Mesenchymal stem cell (in vitro differentiated cells and primary cell): ENCODE data around the gene ZDHHC21.

ENCODE experiments used
- DNase-seq: peaks from one replicate; pipeline ENCODE4 v3.0.0-alpha.2; 2013
- H2AFZ ChIP-seq: one replicate; pipeline ENCODE4 v1.6.1; 2013; ENCODE audit warnings: low read depth, mild to moderate bottlenecking, control low read depth, inconsistent platforms, low read length, moderate library complexity
- H2AK5ac ChIP-seq: 2 replicates; pipeline ENCODE4 v1.6.1; 2013; ENCODE audit warnings: low read length, moderate library complexity, mild to moderate bottlenecking, inconsistent platforms; ENCODE audit not compliant: severe bottlenecking
- H2BK120ac ChIP-seq: one replicate; pipeline ENCODE4 v1.6.1; 2013; ENCODE audit warnings: low read depth, mild to moderate bottlenecking, inconsistent platforms, low read length, moderate library complexity
- H2BK12ac ChIP-seq, 2 experiments: one replicate each; pipeline ENCODE4 v1.6.1; 2013; ENCODE audit warnings: inconsistent platforms in 2 of 2, low read length in 2 of 2, mild to moderate bottlenecking in 2 of 2, moderate library complexity in 2 of 2, control low read depth in 1 of 2
- H2BK15ac ChIP-seq: one replicate; pipeline ENCODE4 v1.6.1; 2013; ENCODE audit warnings: mild to moderate bottlenecking, low read depth, inconsistent platforms; ENCODE audit not compliant: poor library complexity, severe bottlenecking
- H2BK5ac ChIP-seq: 2 replicates; pipeline ENCODE4 v1.6.1; 2013; ENCODE audit warnings: low read depth, mild to moderate bottlenecking, low read length, control low read depth, inconsistent platforms; ENCODE audit not compliant: poor library complexity, severe bottlenecking
- H3K14ac ChIP-seq, 2 experiments: one replicate each; pipeline ENCODE4 v1.6.1; 2013; ENCODE audit warnings: inconsistent platforms in 2 of 2, low read length in 2 of 2, control low read depth in 1 of 2, mild to moderate bottlenecking in 1 of 2, moderate library complexity in 1 of 2
- H3K18ac ChIP-seq, 2 experiments: one replicate each; pipeline ENCODE4 v1.6.1; 2013; ENCODE audit warnings: inconsistent platforms in 2 of 2, low read length in 2 of 2, control low read depth in 1 of 2, low read depth in 1 of 2, mild to moderate bottlenecking in 1 of 2
- H3K23ac ChIP-seq, 2 experiments: one replicate each; pipeline ENCODE4 v1.6.1; 2013; ENCODE audit warnings: inconsistent platforms in 2 of 2, low read length in 2 of 2, mild to moderate bottlenecking in 2 of 2, moderate library complexity in 2 of 2, control low read depth in 1 of 2
- H3K27ac ChIP-seq: 2 replicates; pipeline ENCODE4 v1.5.1; 2013; ENCODE audit warnings: mild to moderate bottlenecking, moderate library complexity, low read length, control low read depth, inconsistent platforms; ENCODE audit not compliant: poor library complexity, severe bottlenecking
- H3K27me3 ChIP-seq, 2 experiments: 2 replicates each; pipeline versions ENCODE4 v1.6.1 to v1.7.0; 2013; ENCODE audit warnings: low read length in 2 of 2, mild to moderate bottlenecking in 2 of 2, moderate library complexity in 2 of 2, control low read depth in 1 of 2, inconsistent platforms in 1 of 2; ENCODE audit not compliant: control insufficient read depth in 1 of 2, insufficient read depth in 1 of 2
- H3K36me3 ChIP-seq, 2 experiments: 2 replicates each; pipeline versions ENCODE4 v1.6.1 to v1.7.0; 2013; ENCODE audit warnings: low read length in 2 of 2, control low read depth in 1 of 2, inconsistent platforms in 1 of 2, low read depth in 1 of 2, mild to moderate bottlenecking in 1 of 2; ENCODE audit not compliant: insufficient read depth in 2 of 2, control insufficient read depth in 1 of 2
- H3K4ac ChIP-seq, 2 experiments: one replicate each; pipeline ENCODE4 v1.6.1; 2013; ENCODE audit warnings: inconsistent platforms in 2 of 2, low read length in 2 of 2, mild to moderate bottlenecking in 2 of 2, moderate library complexity in 2 of 2, control low read depth in 1 of 2, low read depth in 1 of 2
- H3K4me1 ChIP-seq: 2 replicates; pipeline ENCODE4 v1.6.1; 2013; ENCODE audit warnings: low read depth, low read length, control low read depth; ENCODE audit not compliant: control insufficient read depth, insufficient read depth
- H3K4me2 ChIP-seq: 2 replicates; pipeline ENCODE4 v1.6.1; 2013; ENCODE audit warnings: low read length, mild to moderate bottlenecking, inconsistent platforms; ENCODE audit not compliant: poor library complexity, severe bottlenecking
- H3K4me3 ChIP-seq, 2 experiments: 2 replicates each; pipeline versions ENCODE4 v1.5.1 to v1.7.0; 2013; ENCODE audit warnings: low read length in 2 of 2, mild to moderate bottlenecking in 2 of 2, control low read depth in 1 of 2, low read depth in 1 of 2; ENCODE audit not compliant: insufficient read depth in 1 of 2
- H3K79me1 ChIP-seq: replicated peaks from 2 replicates; pipeline ENCODE4 v1.6.1; 2013; ENCODE audit warnings: mild to moderate bottlenecking, control low read depth, low read length, inconsistent platforms; ENCODE audit not compliant: poor library complexity, severe bottlenecking
- H3K9ac ChIP-seq: 2 replicates; pipeline ENCODE4 v1.7.0; 2013; ENCODE audit warnings: mild to moderate bottlenecking, low read length, moderate library complexity
- H3K9me3 ChIP-seq: 2 replicates; pipeline ENCODE4 v1.7.0; 2013; ENCODE audit warnings: mild to moderate bottlenecking, low read length; ENCODE audit not compliant: control insufficient read depth
- H4K8ac ChIP-seq: one replicate; pipeline ENCODE4 v1.6.1; 2013; ENCODE audit warnings: inconsistent platforms, mild to moderate bottlenecking, low read length, moderate library complexity
- H4K91ac ChIP-seq: one replicate; pipeline ENCODE4 v1.6.1; 2013; ENCODE audit warnings: mild to moderate bottlenecking, low read length, inconsistent platforms
- WGBS: methylation state at CpG from one replicate; pipeline ENCODE4 v1.1.7; 2013; ENCODE audit warnings: mixed read lengths; 5-methylcytosine and 5-hydroxymethylcytosine counted together

The ZDHHC21 gene

GRCh38 chr9:14715102-14715501 lies 21.9 kb upstream of the ZDHHC21 start:
- H3K4me3 ChIP-seq, result no peak overlapping the region
- H4K91ac ChIP-seq, result no peak overlapping the region
- H2BK15ac ChIP-seq, result no peak overlapping the region
- H3K14ac ChIP-seq, result no peak overlapping the region
- H3K27ac ChIP-seq, result no peak overlapping the region
- no peak for DNase-seq
- H2BK12ac ChIP-seq, result no peak overlapping the region
- H3K9me3 ChIP-seq, result no peaks in the 10 kb centered on the region
- H3K36me3 ChIP-seq, result no peaks in the 10 kb centered on the region
- H4K8ac ChIP-seq, result no peak overlapping the region
- H3K27me3 ChIP-seq, result peaks cover 3% of the 10 kb centered on the region in 2 experiments
- no peak overlapping the region for H3K18ac ChIP-seq
- no peak overlapping the region for H3K4me2 ChIP-seq
- no peak overlapping the region for H3K4ac ChIP-seq
- H2AFZ ChIP-seq, result no peak overlapping the region
- no peak overlapping the region for H2AK5ac ChIP-seq
- H3K9ac ChIP-seq, result no peak overlapping the region
- no peak overlapping the region for H3K23ac ChIP-seq
- 97% methylated on average over 2 of the region's 4 CpGs for WGBS
- no peaks in the 10 kb centered on the region for H3K79me1 ChIP-seq
- H3K4me1 ChIP-seq, result no peaks in the 10 kb centered on the region
- H2BK5ac ChIP-seq, result no peak overlapping the region
- no peak overlapping the region for H2BK120ac ChIP-seq

GRCh38 chr9:14713187-14713767 lies 20.0 kb upstream of the ZDHHC21 start:
- H2AFZ ChIP-seq, result no peak overlapping the region
- H3K9me3 ChIP-seq, result no peaks in the 10 kb centered on the region
- no peaks in the 10 kb centered on the region for H3K27me3 ChIP-seq
- H3K23ac ChIP-seq, result no peak overlapping the region
- no peak overlapping the region for H3K4me3 ChIP-seq
- H2AK5ac ChIP-seq, result no peak overlapping the region
- H3K4ac ChIP-seq, result no peak overlapping the region
- H4K91ac ChIP-seq, result no peak overlapping the region
- no peak overlapping the region for H3K14ac ChIP-seq
- no peaks in the 10 kb centered on the region for H3K36me3 ChIP-seq
- no peaks in the 10 kb centered on the region for H3K4me1 ChIP-seq
- H2BK5ac ChIP-seq, result no peak overlapping the region
- no peak overlapping the region for H3K4me2 ChIP-seq
- H3K9ac ChIP-seq, result no peak overlapping the region
- H2BK120ac ChIP-seq, result no peak overlapping the region
- no peaks in the 10 kb centered on the region for H3K79me1 ChIP-seq
- H3K27ac ChIP-seq, result no peak overlapping the region
- H4K8ac ChIP-seq, result no peak overlapping the region
- no peak overlapping the region for H2BK12ac ChIP-seq
- 98% methylated on average over 3 of the region's 3 CpGs for WGBS
- H2BK15ac ChIP-seq, result no peak overlapping the region
- H3K18ac ChIP-seq, result no peak overlapping the region
- no peak for DNase-seq

- Histone ChIP-seq H2AK5ac (no peak overlapping the region), H3K9me3 (peaks cover 13% of the 10 kb centered on the region), H2AFZ (no peak overlapping the region), H3K14ac (no peak overlapping the region), H2BK120ac (no peak overlapping the region), H3K27ac (no peak overlapping the region), H3K79me1 (no peaks in the 10 kb centered on the region), H3K27me3 (no peaks in the 10 kb centered on the region), H3K4me3 (no peak overlapping the region), H3K18ac (no peak overlapping the region), H4K91ac (no peak overlapping the region), H3K4me1 (no peaks in the 10 kb centered on the region), H4K8ac (no peak overlapping the region), H3K4me2 (no peak overlapping the region), H3K36me3 (no peaks in the 10 kb centered on the region), H2BK5ac (no peak overlapping the region), H3K9ac (no peak overlapping the region), H2BK12ac (no peak overlapping the region), H2BK15ac (no peak overlapping the region), H3K4ac (no peak overlapping the region), H3K23ac (no peak overlapping the region)
- peak; percentile 6 for DNase-seq
These were observed 17.6 kb upstream of the ZDHHC21 start for GRCh38 chr9:14710804-14711203.

- Histone ChIP-seq H2BK15ac (no peak overlapping the region), H3K23ac (no peak overlapping the region), H4K91ac (no peak overlapping the region), H3K9me3 (peaks cover 34% of the 10 kb centered on the region), H2BK5ac (no peak overlapping the region), H2AFZ (no peak overlapping the region), H4K8ac (no peak overlapping the region), H3K27me3 (peaks cover 2 to 6% of the 10 kb centered on the region in 2 experiments), H3K4me2 (no peak overlapping the region), H3K27ac (no peak overlapping the region), H2AK5ac (no peak overlapping the region), H3K4ac (no peak overlapping the region), H2BK12ac (no peak overlapping the region), H3K4me1 (no peaks in the 10 kb centered on the region), H3K14ac (no peak overlapping the region), H2BK120ac (no peak overlapping the region), H3K36me3 (no peaks in the 10 kb centered on the region), H3K79me1 (no peaks in the 10 kb centered on the region), H3K18ac (no peak overlapping the region), H3K9ac (no peak overlapping the region), H3K4me3 (no peak overlapping the region)
- WGBS, result 96% methylated on average over 4 of the region's 5 CpGs
- no peak for DNase-seq
These were observed 13.4 kb upstream of the ZDHHC21 start for GRCh38 chr9:14706530-14707140.
